Inflammatory macrophage (primary cell): ENCODE measurements around the gene SCNN1A.
A peak's percentile ranks its signal among the peaks of the same experiment; 100 is the strongest.

ENCODE experiments used
- DNase-seq, 2 donors: peaks; one replicate each; pipeline ENCODE4 v3.0.0-alpha.2; 2020 to 2022

SCNN1A gene

GRCh38 chr12:6367969-6368892, 7.1 kb downstream of the SCNN1A start:
- peak; percentile 74 to 76 for DNase-seq

GRCh38 chr12:6367065-6367968, 8.0 kb downstream of the SCNN1A start:
- DNase-seq, result peak; percentile 67 to 69

- DNase-seq, result no peak
These were observed 11.4 kb downstream of the SCNN1A start for GRCh38 chr12:6364044-6364374.

GRCh38 chr12:6363330-6364043, 11.9 kb downstream of the SCNN1A start:
- DNase-seq, result peak; percentile 73 to 90

GRCh38 chr12:6363010-6363329, 12.4 kb downstream of the SCNN1A start:
- DNase-seq, result no peak

GRCh38 chr12:6362403-6362802, 13.0 kb downstream of the SCNN1A start:
- DNase-seq, result no peak

GRCh38 chr12:6361834-6362233, 13.5 kb downstream of the SCNN1A start:
- DNase-seq, result peak in 1 of 2 donors; percentile 63

- DNase-seq, result no peak
These were observed 14.5 kb downstream of the SCNN1A start for GRCh38 chr12:6360578-6361490.

GRCh38 chr12:6360080-6360571, 15.2 kb downstream of the SCNN1A start:
- no peak for DNase-seq

GRCh38 chr12:6358881-6359280, 16.5 kb downstream of the SCNN1A start:
- DNase-seq, result peak; percentile 61 to 75

- no peak for DNase-seq
These were observed 19.0 kb downstream of the SCNN1A start for GRCh38 chr12:6356374-6356820.

GRCh38 chr12:6355491-6356373, 19.6 kb downstream of the SCNN1A start:
- DNase-seq, result peak; percentile 87 to 89

GRCh38 chr12:6354495-6355393, 20.6 kb downstream of the SCNN1A start:
- no peak for DNase-seq

GRCh38 chr12:6352193-6353173, 22.9 kb downstream of the SCNN1A start:
- peak; percentile 76 to 79 for DNase-seq

GRCh38 chr12:6351622-6352021, 23.7 kb downstream of the SCNN1A start:
- no peak for DNase-seq

- peak; percentile 52 to 61 for DNase-seq
These were observed 27.7 kb downstream of the SCNN1A start for GRCh38 chr12:6347367-6348338.

GRCh38 chr12:6346942-6347341, 28.4 kb downstream of the SCNN1A start:
- no peak for DNase-seq
